ENCODE data around the gene FHIP1B. TPM values are rescaled to one million over a fixed set of nuclear protein-coding genes. Genes with fewer than 3 reads are reported as not detected.

Gene FHIP1B
- total RNA-seq, 4 donors from 2014 or later = 67.8 to 133 (median 90.9) TPM

- WGBS = under 1% methylated on average over 10 of the region's 10 CpGs
- Histone ChIP-seq H3K36me3 (no peaks in the 10 kb centered on the region), H3K27me3 (no peaks in the 10 kb centered on the region), H3K27ac (peak overlapping the region; percentile 74), H3K4me1 (peaks cover 20% of the 10 kb centered on the region), H3K9me3 (no peaks in the 10 kb centered on the region), H3K4me3 (peak overlapping the region; percentile 62)
- TF ChIP-seq POLR2AphosphoS5 (IDR thresholded peaks at IDR 0.05) (no peak), CTCF (IDR thresholded peaks at IDR 0.05) (no peak), EP300 (IDR thresholded peaks at IDR 0.05) (no peak), POLR2A (IDR thresholded peaks at IDR 0.05) (no peak)
- DNase-seq (ENCODE audit: low spot score in 2 of 2) = peak in 1 of 2 donors; percentile 78
Measured at GRCh38 chr11:6233984-6234386, 451 bp downstream of the FHIP1B start.

GRCh38 chr11:6232899-6233298 lies 1.5 kb downstream of the FHIP1B start:
- H3K4me1 ChIP-seq = peaks cover 20% of the 10 kb centered on the region
- no peaks in the 10 kb centered on the region for H3K36me3 ChIP-seq
- H3K9me3 ChIP-seq = no peaks in the 10 kb centered on the region
- H3K27ac ChIP-seq = no peak overlapping the region
- H3K27me3 ChIP-seq = no peaks in the 10 kb centered on the region
- H3K4me3 ChIP-seq = no peak overlapping the region
- no peak for DNase-seq (ENCODE audit: low spot score in 2 of 2)
- TF ChIP-seq POLR2A (IDR thresholded peaks at IDR 0.05) (no peak), POLR2AphosphoS5 (IDR thresholded peaks at IDR 0.05) (no peak), EP300 (IDR thresholded peaks at IDR 0.05) (no peak), CTCF (IDR thresholded peaks at IDR 0.05) (no peak)

GRCh38 chr11:6229911-6230310 lies 4.5 kb downstream of the FHIP1B start:
- no peaks in the 10 kb centered on the region for H3K27me3 ChIP-seq
- 76% methylated on average over 2 of the region's 2 CpGs for WGBS
- H3K36me3 ChIP-seq = no peaks in the 10 kb centered on the region
- no peak overlapping the region for H3K4me3 ChIP-seq
- H3K4me1 ChIP-seq = peaks cover 28% of the 10 kb centered on the region
- no peak for DNase-seq (ENCODE audit: low spot score in 2 of 2)
- no peaks in the 10 kb centered on the region for H3K9me3 ChIP-seq
- no peak overlapping the region for H3K27ac ChIP-seq
- TF ChIP-seq POLR2A (IDR thresholded peaks at IDR 0.05) (no peak), POLR2AphosphoS5 (IDR thresholded peaks at IDR 0.05) (no peak), EP300 (IDR thresholded peaks at IDR 0.05) (no peak), CTCF (IDR thresholded peaks at IDR 0.05) (no peak)

- 40% methylated on average over 3 of the region's 3 CpGs for WGBS
- no peak for DNase-seq (ENCODE audit: low spot score in 2 of 2)
- peaks cover 23% of the 10 kb centered on the region for H3K4me1 ChIP-seq
Measured at GRCh38 chr11:6228520-6228919, 5.9 kb downstream of the FHIP1B start.

GRCh38 chr11:6225896-6226295 lies 8.5 kb downstream of the FHIP1B start:
- Histone ChIP-seq H3K27ac (no peak overlapping the region), H3K4me1 (peaks cover 15% of the 10 kb centered on the region), H3K4me3 (no peak overlapping the region), H3K36me3 (peaks cover 34% of the 10 kb centered on the region), H3K9me3 (no peaks in the 10 kb centered on the region), H3K27me3 (no peaks in the 10 kb centered on the region)
- WGBS = 74% methylated on average over 2 of the region's 2 CpGs
- no peak for DNase-seq (ENCODE audit: low spot score in 2 of 2)
- no peak for TF ChIP-seq POLR2AphosphoS5 (IDR thresholded peaks at IDR 0.05)

More at GRCh38 chr11:6228520-6228919, 5.9 kb downstream of the FHIP1B start:
- Histone ChIP-seq H3K36me3 (peaks cover 10% of the 10 kb centered on the region), H3K4me3 (no peak overlapping the region), H3K27me3 (no peaks in the 10 kb centered on the region), H3K27ac (no peak overlapping the region), H3K9me3 (no peaks in the 10 kb centered on the region)
- TF ChIP-seq CTCF (IDR thresholded peaks at IDR 0.05) (no peak), POLR2AphosphoS5 (IDR thresholded peaks at IDR 0.05) (no peak), POLR2A (IDR thresholded peaks at IDR 0.05) (no peak), EP300 (IDR thresholded peaks at IDR 0.05) (no peak)

- Histone ChIP-seq H3K27me3 (no peaks in the 10 kb centered on the region), H3K4me3 (no peak overlapping the region), H3K36me3 (peaks cover 34% of the 10 kb centered on the region), H3K9me3 (no peaks in the 10 kb centered on the region), H3K27ac (no peak overlapping the region), H3K4me1 (peaks cover 9% of the 10 kb centered on the region)
- 58% methylated on average over 1 of the region's 1 CpG for WGBS
- no peak for DNase-seq (ENCODE audit: low spot score in 2 of 2)
- TF ChIP-seq EP300 (IDR thresholded peaks at IDR 0.05) = no peak
- TF ChIP-seq CTCF (IDR thresholded peaks at IDR 0.05) = no peak
- TF ChIP-seq POLR2AphosphoS5 (IDR thresholded peaks at IDR 0.05) = no peak
- no peak for TF ChIP-seq POLR2A (IDR thresholded peaks at IDR 0.05)
Measured at GRCh38 chr11:6225024-6225423, 9.4 kb downstream of the FHIP1B start.

Data from suprapubic skin (tissue), 4 donors.